GM12892 (cell line): ENCODE results near the gene CTSC.

ENCODE experiments used
- DNase-seq: peaks from one replicate; pipeline ENCODE4 v3.0.0; 2011; ENCODE audit not compliant: insufficient read length
- FAIRE-seq: peaks from 2 replicates; lab custom pipeline; 2011; peaks lifted over from hg19 to GRCh38; lab: Jason Lieb, UNC
- POLR2A ChIP-seq: IDR thresholded peaks from 2 replicates; pipeline ENCODE4 v1.6.1; 2011; ENCODE audit warnings: low read depth, low read length, control low read depth
- POLR2AphosphoS5 ChIP-seq: IDR thresholded peaks from 2 replicates; pipeline ENCODE4 v1.6.1; 2011; ENCODE audit warnings: low read depth, low read length, control low read depth
- TAF1 ChIP-seq: IDR thresholded peaks from 2 replicates; pipeline ENCODE4 v1.6.1; 2011; ENCODE audit warnings: low read depth, mild to moderate bottlenecking, control low read depth, low read length, borderline replicate concordance

Gene CTSC

DNA sequence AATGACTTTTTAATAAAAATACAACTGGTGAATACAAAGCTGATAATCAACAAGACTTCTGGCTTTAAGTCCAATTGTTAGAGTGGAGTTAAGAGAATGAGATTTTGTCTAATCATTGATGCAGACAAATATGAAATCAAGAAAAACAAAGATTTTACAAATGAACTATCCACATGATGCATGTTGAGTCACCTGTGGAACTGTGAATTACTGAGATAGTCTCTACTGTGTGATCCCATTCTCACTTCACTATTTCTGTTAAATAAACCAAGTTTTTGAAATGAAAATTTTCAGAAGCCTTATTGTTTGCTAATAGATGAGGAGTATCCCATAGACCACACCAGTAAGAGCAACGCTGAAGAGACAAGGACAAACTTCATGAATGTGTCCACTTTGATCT lies 8.4 kb upstream of the CTSC start:
- FAIRE-seq: no peak
- TF ChIP-seq POLR2AphosphoS5 (no peak), TAF1 (no peak), POLR2A (no peak)
- DNase-seq: no peak

DNA sequence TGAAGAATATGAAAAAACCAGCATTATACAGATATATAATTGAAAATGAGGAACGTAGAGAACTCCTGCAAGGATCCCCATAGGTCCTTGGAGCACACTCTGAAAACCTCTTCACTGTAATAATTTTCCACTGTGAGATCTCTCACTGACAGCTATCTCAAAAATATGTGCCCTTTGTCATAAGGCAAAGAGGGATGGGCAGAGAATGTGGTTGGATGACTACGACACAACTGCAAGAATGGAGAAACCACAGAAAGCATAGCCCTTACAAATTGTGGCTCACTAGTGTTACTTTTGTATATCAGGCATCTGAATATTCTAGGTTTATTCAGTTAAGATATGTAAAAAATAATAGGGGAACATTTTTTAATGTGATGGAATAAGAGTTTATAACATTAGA lies 7.9 kb upstream of the CTSC start:
- no peak for FAIRE-seq
- TF ChIP-seq POLR2A (no peak), POLR2AphosphoS5 (no peak), TAF1 (no peak)
- no peak for DNase-seq

DNA sequence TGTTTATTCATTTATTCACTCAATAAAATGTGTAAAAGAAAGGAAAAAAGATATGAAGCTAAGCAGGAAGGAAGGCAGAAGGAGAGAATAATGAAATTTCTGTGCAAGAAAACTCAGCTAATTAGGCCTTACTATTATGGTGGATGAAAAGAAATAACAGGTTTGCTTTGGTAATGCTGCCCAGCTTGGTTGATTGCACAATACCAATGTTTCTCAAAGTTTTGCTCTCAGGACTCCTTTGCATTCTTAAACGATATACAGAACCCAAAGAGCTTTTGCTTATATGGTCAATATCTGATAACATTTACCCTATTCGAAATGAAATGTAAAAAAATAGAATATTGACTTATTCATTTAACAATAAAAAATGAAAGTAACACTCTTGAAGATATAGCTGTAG lies 7.3 kb upstream of the CTSC start:
- no peak for TF ChIP-seq POLR2A
- no peak for TF ChIP-seq POLR2AphosphoS5
- TF ChIP-seq TAF1: no peak
- no peak for DNase-seq

DNA sequence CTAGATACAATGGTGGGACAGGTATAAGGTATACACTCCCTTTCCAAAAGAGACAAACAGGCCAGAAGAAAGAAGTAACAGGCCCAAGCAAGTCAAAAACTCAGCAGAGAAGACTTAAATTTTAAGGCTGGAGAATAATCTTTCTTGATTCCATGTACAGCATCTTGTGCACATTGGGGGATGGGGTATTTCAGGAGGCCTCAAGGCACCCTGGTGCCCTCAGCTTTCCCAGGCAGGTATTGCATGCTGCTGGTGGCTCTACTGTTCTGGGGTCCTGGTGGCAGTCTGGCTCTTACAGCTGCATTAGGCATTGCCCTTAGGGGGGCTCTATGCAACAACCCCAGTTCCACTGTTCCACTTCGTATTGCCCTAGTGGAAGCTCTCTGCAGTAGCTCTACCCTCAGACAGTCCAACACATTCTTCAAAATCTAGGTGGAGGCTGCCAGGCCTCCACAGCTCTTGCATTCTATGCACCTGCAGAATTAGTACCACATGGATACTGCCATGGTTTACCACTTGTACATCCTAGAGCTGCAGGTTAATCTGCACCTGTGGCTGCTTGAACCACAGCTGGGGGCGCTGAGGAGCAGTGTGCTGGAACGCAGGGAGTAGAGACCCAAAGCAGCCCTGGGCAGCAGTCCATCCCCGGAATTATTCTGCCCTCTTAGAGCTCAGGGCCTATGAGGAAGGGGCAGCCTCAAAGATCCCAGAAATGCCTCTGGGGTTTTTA lies 4.2 kb upstream of the CTSC start:
- no peak for FAIRE-seq
- no peak for DNase-seq
- no peak for TF ChIP-seq POLR2A
- TF ChIP-seq TAF1: no peak
- no peak for TF ChIP-seq POLR2AphosphoS5

More for the DNA sequence above, 7.3 kb upstream of the CTSC start:
- FAIRE-seq: no peak

DNA sequence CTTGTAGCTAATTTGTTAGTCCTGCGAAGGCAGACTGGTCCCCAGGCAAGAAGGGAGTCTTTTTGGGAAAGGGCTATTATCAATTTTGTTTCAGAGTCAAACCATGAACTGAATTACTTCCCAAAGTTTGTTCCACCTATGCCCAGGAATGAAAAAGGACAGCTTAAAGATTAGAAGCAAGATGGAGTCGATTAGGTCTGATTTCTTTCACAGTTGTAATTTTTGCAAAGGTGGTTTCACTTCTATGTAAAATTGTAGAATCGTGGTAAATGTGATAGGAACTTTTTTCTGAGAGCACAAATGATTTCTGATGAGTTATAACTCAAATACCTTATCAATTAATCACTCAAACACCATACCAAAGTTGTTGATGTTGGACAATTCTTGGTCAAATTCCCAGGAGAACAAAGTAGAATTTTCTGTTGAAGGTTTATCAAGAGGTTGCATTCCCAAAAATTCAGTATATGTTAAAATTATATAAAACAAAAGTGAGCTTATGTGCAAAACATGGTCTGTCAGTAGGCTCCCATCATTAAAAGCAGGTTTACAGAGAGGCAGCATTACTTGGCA lies 2.9 kb upstream of the CTSC start:
- no peak for TF ChIP-seq POLR2AphosphoS5
- no peak for TF ChIP-seq TAF1
- no peak for TF ChIP-seq POLR2A
- DNase-seq (no peak), FAIRE-seq (no peak)

DNA sequence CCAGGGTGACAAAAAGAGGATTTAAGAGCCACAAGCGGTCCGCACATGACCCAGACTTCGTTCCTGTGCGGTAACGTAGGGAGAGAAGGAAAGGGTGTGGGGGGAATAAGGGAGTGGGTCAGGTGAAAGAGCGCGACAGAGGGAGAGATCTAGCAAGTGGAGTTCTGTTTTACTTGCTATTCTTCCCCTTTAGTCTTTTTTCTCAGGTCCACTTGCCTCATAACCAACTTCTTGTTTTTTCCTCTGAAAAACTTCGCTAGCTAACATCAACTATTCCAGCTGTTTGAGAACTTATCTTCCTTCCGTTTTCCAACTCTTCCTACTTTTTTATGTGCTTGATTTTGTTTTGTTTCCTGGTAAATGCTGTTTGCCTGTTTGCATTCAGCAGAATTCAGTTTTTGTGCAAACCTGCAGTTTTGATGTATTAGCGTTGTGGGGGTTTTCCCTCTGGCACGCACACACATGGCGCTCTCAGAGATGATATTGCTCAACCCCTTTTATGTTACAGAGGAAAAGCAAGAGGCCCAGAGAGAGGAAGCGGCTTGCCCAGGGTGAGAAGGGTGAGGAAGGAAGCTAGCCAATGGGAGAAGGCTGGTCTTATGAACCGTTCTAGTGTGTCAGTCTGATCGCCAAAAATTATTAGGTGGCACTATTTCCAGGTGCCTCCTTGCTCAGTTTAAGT lies 592 bp upstream of the CTSC start:
- DNase-seq: no peak
- no peak for TF ChIP-seq POLR2AphosphoS5
- no peak for TF ChIP-seq TAF1
- TF ChIP-seq POLR2A: no peak
- no peak for FAIRE-seq

DNA sequence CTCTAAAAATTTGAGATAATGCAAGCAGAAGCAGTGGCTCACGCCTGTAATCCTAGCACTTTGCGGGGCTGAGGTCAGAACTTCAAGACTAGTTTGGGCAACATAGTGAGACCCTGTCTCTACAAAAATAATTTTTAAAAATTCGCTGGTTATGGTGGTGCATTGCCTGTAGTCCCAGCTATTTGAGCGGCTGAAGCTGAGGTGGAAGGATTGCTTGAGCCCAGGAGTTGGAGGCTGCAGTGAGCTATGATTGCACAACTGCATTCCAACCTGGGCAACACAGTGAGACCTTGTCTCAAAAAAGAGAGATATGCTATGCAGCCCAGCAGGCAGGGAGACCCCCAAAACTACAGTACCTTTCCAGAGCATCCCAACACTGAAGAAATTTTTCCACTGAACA lies 2.3 kb downstream of the CTSC start:
- FAIRE-seq (no peak), DNase-seq (no peak)
- TF ChIP-seq POLR2AphosphoS5 (no peak), TAF1 (no peak), POLR2A (no peak)

DNA sequence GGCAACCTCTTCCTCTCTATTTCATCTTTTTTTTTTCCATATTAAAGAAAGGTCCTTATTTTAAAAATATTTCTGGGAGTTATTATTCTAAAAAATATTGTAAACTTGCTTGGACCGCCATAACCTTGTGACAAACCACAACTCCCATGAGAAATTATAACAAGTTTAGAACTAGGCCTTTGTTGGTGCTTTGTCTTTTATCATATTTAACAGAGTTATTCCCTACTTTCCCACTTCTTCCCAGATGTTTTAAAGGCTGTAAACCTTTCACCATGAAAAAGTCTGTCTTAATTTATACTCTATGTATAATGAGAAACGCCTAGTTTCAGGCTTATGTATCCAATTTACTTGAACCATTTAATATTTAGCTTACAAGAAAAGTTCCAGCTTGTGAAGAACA lies 3.7 kb downstream of the CTSC start:
- FAIRE-seq: no peak
- no peak for DNase-seq
- TF ChIP-seq POLR2A (no peak), POLR2AphosphoS5 (no peak), TAF1 (no peak)

DNA sequence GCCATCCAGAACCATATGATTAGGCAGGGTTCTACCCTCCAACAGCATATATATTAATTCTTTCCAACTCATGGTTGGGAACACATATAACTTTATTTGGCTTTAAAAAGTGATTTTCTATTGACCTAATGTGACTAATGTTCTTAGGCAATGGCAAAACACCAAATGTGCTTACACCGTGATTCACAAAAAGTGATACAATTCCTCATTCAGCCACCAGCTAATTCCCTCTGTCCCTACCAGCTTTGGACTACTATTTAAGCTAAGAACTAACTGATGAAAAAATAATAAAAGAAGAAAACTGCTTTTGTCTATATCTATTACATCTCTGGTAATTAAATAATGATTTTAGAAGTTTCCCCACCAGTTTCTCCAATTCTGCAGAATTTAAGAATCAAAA lies 4.7 kb downstream of the CTSC start:
- TF ChIP-seq POLR2AphosphoS5 (no peak), TAF1 (no peak), POLR2A (no peak)
- FAIRE-seq (no peak), DNase-seq (no peak)

DNA sequence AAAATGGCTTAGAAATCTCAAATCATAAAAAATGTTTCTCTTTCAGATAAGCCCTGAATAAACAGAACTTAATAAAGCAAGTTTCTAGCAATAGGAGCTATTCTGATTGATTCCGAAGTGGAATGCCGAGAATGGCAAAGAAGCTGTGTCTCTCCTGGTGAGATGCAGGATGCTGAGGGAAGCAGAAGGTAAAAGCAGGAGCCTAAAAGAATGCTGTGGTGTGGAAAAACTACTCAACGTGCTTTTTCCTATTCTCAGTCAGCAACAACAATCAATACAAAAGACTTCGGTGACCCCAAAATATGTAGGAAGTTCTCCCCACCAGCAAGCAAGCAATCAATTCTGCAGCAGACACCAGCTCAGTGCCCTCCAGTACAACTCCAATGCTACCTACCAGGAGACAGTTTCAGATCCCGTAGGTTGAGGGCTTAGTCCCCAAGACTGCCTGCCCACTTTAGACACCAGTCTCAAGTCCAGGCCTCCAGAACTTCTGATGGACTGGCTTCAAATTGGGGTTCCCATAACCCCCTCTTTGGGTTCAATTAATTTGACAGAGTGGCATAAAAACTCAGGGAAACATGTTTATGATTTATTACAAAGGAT lies 6.6 kb downstream of the CTSC start:
- no peak for DNase-seq
- FAIRE-seq: peak; percentile 51
- no peak for TF ChIP-seq POLR2AphosphoS5
- TF ChIP-seq POLR2A: no peak

DNA sequence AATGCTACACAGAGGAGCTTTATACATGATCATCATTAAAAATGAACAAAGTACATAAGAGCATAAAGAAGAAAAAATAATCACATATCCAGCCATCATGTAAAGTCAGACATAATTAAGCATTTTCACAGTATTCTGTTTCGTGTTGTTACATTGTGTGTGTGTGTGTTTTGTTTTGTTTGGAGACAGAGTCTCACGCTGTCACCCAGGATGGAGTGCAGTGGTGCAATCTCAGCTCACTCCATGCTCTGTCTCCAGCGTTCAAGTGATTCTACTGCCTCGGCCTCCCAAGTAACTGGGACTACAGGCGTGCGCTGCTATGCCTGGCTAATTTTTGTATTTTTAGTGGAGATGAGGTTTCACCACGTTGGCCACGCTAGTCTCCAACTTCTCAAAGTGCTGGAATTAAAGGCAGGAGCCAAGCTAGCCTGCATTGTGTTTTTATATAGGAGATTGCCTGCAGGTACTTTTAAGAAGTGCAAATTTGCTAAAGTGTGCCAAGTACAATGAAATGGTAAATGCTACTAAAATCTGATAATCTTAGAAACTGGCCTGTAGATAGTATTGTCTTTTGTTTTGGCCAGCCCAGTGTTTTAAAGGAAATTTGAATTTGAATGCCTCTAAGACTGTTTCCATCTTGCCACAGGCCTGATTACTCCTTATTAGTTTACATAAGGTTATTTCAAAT lies 7.8 kb downstream of the CTSC start:
- DNase-seq (no peak), FAIRE-seq (no peak)
- TF ChIP-seq POLR2A (peak; percentile 34; the same call in 1 of the 2 replicates), TAF1 (no peak), POLR2AphosphoS5 (peak; percentile 66; the same call in 1 of the 2 replicates)
